Posterior vena cava (tissue), 2 donors: ENCODE data around the gene SEC11A. TPM values are rescaled to one million over a fixed set of nuclear protein-coding genes. Genes with fewer than 3 reads are reported as not detected.
"Not testable (repeated sequence)": the region's sequence is repeated elsewhere in the genome, so short reads cannot be mapped to it uniquely, and the experiment has no call there.

Source experiments
- DNase-seq: peaks from one replicate; pipeline ENCODE4 v3.0.0-alpha.2; 2020; ENCODE audit warnings: low spot score
- intact Hi-C, 2 donors: fragments of 100-400 bp; cut with DNase I; formaldehyde crosslinking; loops; one replicate each; pipeline versions ENCODE4 v1.14.1 to v1.14.2; 2022 to 2023
- total RNA-seq, 2 donors: library from RNA; stranded (reverse); fragmentation: NEBNext Ultra II Directional; extraction: Animal tissue kit (Norgen Biotek cat#: 25700); gene quantifications; one replicate each; pipeline ENCODE4 v1.2.1, GENCODE V29; 2021
- donor health status: DM: yes; HTN: yes; CAD: no.
- donor health status: DM: yes; HTN: yes; CAD: no.

SEC11A gene
- total RNA-seq, 2 donors from 2014 or later, result 83.0 to 113 TPM

DNA sequence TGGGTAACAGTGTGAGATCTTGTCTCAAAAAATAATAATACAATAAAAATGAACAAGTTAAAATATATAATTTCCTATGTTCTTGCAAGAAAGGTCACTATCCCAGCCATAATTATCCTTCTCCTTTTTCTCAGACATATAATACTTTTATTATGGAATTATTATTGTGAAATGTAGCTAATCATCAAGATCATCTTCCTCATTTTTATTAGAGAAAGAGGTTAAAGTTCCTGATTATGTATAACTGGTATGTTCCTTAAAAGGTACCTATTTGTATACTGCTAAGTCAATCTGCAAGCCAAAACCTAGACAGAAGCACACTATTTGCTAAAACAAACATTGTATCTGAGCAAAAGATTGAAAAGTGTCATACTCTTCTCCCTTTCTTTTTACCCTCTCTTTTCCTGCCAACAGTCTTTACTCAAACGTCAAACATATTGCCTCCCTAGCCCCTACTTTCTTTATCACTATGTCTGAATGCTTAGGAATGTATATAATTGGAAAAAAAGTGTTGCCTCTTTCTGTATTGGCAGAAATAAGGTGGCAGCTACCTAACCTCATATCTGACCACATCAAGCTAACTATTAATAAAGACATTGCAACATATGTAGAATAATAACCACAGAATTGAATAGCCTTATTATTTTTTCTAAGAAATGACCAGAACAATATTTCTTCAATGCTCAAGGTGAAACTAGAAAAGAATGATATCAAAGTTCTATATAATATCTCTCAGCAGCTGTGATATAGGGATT is 18.5 kb downstream of the SEC11A start:
- DNase-seq, result no peak
- intact Hi-C loops, result no loop called here

DNA sequence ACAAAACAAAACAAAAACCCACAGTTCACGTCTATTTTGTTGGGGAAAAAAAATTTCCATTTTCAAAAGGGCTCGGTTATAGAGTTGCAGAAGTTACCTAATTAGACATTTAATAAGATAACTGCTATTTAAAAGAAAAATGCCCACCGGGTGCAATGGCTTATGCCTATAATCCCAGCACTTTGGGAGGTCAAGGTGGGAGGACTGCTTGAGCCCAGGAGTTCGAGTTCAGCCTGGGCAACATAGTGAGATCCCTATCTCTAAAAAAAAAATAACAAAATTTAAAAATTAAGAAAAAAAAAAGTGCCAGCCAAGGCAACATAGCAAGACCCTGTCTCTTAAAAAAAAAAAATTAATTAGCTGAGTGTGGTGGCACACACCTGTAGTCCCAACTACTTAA is 19.2 kb downstream of the SEC11A start:
- no peak for DNase-seq
- intact Hi-C loops, result no loop called here

DNA sequence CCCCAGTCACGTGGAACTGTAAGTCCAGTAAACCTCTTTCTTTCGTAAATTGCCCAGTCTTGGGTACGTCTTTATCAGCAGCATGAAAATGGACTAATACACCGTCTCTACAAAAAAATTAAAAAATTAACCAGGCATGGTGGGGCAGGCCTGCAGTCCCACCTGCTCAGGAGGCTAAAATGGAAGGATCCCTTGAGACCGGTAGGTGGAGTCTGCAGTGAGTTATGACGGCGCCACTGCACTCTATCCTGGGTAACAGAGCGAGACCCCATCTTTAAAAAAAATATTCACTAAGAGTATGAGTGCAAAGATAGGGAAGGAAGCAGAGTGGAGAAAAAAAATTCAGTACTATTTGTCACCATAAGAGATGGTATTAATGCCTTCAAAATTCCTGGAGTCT is 25.6 kb downstream of the SEC11A start:
- intact Hi-C loops, result no loop called here
- no peak for DNase-seq

DNA sequence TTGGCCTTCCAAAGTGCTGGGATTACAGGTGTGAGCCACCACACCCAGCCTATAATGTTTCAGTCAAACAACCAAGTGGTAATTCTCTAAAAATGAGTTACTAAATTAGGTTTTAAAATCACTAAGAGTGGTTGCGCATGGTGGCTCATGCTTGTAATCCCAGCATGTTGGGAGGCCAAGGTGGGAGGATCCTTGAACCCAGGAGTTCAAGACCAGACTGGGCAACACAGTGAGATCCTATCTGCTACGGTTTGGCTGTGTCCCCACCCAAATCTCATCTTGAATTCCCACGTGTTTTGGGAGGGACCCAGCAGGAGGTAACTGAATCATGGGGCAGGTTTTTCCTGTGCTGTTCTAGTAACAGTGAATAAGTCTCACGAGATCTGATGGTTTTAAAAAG is 26.1 kb downstream of the SEC11A start:
- intact Hi-C loops, result no loop called here

DNA sequence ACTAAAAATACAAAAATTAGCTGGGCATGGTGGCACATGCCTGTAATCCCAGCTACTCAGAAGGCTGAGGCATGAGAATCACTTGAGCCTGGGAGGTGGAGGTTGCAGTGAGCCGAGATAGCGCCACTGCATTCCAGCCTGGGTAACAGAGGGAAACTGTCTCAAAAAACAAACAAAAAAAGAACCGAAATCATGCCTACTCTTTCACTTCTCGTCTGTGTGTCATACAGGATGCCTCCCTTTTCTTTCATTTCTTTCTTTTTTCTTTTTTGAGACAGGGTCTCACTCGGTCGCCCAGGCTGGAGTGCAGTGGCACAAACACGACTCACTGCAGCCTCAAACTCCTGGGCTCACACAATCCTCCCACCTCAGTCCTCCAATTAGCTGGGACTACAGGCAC is 29.5 kb downstream of the SEC11A start:
- intact Hi-C loops, DNase-seq: not testable (repeated sequence)

More for the DNA sequence above, 26.1 kb downstream of the SEC11A start:
- DNase-seq, result no peak

DNA sequence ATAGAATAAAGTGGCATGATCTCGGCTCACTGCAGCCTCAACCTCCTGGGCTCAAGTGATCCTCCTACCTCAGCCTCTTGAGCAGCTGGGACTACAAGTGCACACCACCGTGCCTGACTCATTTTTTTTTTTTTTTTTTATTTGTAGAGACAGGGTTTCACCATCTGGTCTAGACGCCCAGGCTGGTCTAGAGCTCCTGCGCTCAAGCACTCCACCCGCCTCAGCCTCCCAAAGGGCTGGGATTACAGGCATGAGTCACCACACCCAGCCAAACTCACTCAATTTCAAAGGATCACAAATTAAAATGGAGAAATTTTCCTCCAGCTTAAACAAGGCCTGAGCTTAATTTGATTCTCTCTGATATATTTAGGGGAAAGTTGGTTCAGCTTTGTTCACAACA is 30.6 kb downstream of the SEC11A start:
- peak; percentile 89 for DNase-seq
- intact Hi-C loops, result no loop called here

DNA sequence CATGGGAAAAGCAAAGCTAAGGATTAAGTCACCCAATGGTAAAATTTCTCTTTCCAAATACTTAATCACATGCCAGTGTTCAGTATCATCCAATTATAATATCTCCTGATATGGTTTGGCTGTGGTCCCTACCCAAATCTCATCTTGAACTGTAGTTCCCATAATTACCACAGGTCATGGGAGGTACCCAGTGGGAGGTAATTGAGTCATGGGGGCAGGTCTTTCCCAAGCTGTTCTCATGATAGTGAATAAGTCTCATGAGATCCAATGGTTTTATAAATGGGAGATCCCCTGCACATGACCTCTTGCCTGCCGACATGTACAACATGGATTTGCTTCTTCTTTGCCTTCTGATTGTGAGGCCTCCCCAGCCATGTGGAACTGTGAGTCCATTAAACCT is 31.8 kb downstream of the SEC11A start:
- no peak for DNase-seq
- intact Hi-C loops, result no loop called here

DNA sequence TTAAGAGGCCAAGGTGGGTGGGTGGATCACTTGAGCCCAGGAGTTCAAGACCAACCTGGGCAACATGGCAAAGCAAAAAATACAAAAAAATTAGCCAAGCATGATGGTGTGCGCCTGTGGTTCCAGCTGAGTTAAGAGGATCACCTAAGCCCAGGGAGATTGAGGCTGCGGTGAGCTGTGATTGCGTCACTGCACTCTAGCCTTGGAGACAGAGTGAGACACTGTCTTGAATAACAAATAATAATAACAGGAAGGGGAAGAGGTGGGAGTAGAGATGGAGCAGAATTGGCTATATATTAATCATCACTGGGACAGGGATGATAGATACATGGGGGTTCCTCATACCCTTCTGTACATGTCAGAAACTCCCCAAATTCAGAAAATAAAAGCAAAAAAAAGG is 34.1 kb downstream of the SEC11A start:
- intact Hi-C loops, result no loop called here

DNA sequence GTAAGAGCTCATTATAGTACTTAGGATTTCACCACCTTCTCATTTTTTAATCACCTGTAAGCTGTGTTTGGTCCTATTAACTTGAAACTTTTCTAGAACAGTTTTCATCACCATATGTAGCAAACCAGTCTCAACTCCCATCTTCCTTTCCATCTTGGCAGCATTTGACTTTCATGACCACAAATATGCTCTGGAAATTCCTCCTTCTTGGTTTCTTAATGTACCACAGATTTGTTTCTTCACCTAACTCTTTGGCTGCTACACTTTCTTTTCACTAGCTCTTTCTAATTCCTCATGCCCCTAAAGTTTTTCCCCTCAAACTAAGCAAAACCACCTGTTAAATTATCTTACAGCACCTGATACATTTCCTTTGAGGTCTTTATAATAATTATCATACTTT is 44.7 kb downstream of the SEC11A start:
- DNase-seq, result no peak
- intact Hi-C loops, result no loop called here

More for the DNA sequence above, 34.1 kb downstream of the SEC11A start:
- DNase-seq, result no peak

DNA sequence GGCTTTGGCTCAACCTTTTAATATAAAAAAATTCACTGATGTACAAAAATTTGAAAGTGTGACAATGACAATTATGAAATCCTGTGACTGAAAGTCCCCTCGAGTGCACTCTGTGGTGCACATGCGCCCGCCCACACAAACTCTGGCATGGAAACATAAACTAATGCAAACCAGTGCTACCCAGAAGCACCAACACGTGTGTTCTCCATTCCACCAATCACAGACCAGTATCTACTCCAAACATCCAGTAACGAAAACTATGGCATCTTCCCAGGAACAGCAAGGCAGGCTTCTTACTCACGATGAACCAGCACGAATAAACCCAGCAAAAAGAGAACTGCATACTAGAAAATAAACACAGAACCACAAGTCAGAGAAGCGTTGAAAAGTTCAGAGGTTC is 46.2 kb downstream of the SEC11A start:
- no peak for DNase-seq
- intact Hi-C loops, result no loop called here

DNA sequence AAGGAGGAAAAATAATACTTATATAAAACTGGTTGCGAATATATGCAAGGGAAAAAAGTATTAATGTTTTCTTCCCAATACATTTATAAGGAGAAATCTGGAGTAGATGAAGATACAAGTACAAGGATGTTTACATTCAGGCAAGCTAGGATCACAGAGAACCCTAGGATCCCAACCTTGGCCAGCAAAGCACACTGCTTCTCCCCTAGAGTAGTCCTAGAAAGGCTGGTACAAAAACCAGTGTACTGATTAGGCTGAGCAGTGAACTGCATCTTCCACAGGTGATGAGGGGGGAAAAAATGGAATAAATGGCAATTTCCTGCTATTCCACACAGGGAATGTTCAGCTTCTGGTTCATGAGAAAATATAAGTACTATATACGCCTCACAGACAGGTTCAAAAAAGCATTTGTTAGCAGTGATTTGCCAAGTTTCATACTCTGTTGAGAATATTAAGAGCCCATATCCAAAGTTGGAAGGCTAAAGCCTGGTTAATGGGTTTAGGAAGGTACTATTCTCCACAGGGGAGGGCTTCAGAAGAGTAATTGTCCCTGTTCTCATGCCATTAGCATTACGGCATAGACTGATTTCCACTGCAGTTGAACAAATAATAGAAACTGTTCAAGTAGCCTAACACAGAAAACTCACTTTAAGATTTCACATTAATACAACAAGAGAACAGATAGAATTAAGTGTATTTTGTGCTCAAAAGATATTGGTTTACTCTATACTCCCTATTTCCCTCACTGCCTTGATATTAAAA is 47.5 kb downstream of the SEC11A start:
- intact Hi-C loops, result no loop called here
- DNase-seq, result no peak

DNA sequence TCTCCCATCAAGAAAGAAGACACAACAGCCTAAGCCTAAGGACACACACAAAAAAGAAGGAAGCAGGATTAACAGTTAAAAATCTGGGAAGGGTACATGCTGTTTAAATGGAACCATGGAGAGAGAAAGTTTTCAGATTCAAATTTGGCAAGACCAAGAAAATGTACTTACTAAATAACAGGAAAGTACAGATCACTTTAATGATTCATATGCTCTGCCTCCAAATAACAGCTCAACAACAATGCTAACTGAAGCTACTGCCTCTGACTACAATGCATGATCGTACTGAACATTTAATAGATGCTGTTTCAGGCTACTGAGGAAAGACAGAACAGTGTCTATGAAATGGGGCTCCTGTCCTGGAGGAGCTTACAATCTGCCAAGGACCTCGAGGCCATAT is 49.6 kb downstream of the SEC11A start:
- DNase-seq, result no peak
- intact Hi-C loops, result no loop called here

DNA sequence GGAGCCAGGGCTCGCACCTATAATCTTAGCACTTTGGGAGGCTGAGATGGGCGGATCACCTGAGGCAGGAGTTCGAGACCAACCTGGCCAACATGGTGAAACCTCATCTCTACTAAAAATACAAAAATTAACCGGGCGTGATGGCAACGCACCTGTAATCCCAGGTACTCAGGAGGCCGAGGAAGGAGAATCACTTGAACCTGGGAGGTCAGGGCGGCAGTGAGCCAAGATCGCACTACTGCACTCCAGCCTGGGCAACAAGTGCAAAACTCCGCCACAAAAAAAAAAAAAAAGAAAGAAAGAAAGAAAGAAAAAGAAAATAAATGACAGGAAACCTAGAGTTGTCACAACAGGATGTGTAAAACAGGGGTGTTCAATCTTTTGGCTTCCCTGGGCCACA is 54.9 kb downstream of the SEC11A start:
- DNase-seq, result no peak

DNA sequence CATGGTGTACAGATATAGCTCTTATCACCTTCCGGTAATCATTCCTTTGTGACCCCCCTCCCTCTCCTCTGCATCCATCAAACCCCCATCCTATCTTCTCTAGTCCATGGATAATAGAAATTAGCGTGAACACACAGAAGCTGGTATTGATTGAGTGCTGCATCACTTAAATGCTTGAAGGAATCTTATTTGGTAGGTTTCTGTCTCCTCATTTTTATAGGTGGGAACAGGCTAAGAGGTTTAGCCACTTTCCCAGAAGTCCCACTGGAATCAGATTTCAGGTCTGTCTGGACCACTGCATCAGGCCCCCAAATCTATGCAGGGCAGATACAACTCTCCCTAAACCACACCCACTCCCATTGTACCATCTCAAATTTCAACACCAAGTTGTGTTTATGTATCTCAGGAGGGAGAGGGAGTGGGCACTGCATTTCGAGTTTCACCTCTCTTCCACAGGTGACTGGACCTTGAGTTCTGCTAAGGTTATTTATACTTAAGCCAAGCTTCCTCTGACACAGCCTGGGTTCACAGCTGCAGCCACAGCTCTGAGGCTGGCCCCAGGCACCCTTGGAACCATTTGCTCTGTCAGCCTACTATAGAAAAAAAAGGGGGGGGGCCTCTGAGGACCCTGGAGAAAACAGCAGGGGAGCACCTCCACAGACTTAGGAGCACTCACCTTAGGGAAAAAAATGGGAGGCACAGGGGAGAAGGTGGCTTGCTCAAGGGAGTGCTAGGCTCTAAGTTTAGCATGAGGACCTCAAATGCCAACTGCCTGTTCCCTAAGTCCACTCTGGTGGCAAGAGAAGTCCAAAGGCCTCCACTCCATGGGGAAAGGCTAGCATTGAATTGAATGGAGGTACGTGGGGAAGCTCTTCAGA is 55.8 kb downstream of the SEC11A start:
- intact Hi-C loops, result loop anchor here (10.0 kb wide), 2 partner anchors 255 to 265 kb away; no protein-coding TSS in a partner anchor
- no peak for DNase-seq

More for the DNA sequence above, 54.9 kb downstream of the SEC11A start:
- intact Hi-C loops, result no loop called here

DNA sequence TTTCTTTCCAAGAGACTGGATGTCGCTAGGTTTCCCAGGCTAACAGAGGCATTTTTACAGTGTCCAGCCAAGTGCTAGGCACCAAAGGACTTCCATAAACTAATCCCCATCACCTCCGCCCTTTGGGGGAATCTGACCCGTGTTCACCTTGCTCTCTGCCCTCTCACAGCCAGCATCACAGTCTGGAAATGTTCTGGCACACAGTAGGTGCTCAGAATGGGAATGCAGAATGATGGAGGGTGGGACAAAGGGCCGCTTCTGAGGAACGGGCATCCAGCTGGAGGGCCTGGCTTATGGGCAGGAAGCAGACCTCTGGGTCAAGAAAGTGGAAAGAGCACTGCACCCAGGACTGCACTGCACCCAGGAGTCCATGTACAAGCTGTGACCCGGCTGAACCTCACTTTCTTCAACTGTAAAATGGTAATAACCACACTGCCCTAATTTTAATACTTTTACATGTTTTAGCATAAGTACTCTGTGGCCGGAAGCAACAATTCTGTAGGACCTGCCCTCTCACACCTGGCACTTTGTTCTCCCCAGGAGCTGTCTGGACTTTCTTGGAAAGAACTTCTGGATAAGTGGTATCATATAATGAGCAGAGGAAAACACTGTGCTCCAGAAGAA is 57.0 kb downstream of the SEC11A start:
- no peak for DNase-seq
- intact Hi-C loops, result loop anchor here (10.0 kb wide), 2 partner anchors 256 to 266 kb away; no protein-coding TSS in a partner anchor

DNA sequence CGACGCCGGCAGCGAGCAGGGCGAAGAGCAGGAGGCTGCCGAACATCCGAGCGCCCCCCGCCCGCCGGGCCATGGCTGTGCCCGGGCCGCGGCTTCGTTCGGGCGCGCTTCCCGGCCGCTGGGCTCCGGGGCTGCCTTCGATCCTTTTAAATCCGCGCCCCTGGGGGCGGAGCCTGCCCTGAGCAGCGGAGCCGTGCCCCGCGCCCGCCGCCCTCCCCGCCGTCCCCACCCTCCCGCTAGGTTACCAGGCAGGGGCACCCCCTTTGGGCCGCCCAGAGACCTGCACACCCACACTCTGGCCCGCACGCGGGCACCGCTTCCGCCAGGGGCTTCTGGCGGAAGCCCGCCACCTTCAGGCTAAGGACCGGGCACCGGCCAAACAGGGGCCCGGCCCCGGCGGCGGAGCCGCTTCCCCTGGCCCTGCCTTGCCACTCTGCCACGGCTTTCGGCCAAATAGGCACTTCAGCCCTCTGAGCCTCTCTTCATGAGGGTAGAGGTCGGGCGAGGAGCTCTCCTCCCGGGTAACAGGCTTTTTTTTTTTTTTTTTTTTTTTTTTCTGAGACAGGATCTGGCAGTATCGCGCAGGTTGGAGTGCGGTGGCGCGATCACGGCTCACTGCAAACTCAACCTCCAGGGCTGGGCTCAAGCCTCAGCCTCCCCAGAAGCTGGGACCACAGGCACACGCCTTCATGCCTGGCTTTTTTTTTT is 57.7 kb downstream of the SEC11A start, which contains the start of gene NMB:
NMB (minus strand) TSS at position 120 of the 708 bp plus-strand sequence; CDS start at position 73, 47 bp downstream.
- intact Hi-C loops, result loop anchor here (10.0 kb wide), 2 partner anchors 257 to 267 kb away; no protein-coding TSS in a partner anchor

DNA sequence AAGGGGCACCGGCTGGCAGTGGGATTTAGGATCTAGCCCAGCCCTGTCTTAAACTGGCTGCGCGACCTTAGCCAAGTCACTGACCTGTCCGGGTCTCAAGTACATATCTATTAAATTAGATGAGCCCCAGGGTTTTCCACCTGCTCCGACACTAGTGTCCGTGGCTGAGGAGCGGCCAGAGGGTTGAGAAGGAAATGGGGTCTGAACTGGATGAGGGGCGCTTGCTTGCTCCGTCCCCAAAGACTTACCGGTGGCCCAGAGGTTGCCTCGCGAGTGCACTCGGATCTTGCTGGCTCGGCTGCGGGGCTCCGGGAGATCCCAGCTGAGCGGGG is 58.2 kb downstream of the SEC11A start:
- intact Hi-C loops, result loop anchor here (10.0 kb wide), 2 partner anchors 257 to 267 kb away; no protein-coding TSS in a partner anchor
- no peak for DNase-seq

More for the DNA sequence above, 57.7 kb downstream of the SEC11A start, which contains the start of gene NMB:
- peak; percentile 90 for DNase-seq

DNA sequence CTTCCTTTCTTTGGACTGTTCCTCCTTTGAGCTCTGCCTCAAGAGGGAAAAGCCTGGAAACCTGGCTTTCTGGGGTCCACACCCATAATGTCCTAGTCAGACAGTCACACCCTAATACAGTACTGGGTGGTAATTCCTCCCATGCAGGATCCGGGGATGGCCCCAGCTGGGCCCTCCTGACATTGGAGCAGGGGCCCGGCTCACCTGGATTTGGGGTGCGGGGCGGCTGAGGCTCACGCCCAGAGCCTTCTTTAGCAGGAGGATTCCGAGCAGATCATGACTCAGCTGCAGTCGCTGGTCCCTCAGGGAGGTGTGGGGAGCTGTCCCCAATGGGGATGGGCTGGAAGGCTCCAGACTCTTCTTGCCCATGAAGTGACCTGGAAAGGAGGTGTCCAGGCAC is 59.0 kb downstream of the SEC11A start:
- intact Hi-C loops, result loop anchor here (10.0 kb wide), 2 partner anchors 258 to 268 kb away; no protein-coding TSS in a partner anchor
- no peak for DNase-seq
